Measurements from ENCODE around the gene MYO19. TPM values are rescaled to one million over a fixed set of nuclear protein-coding genes. Genes with fewer than 3 reads are reported as not detected.

MYO19 gene
- total and polyA plus RNA-seq, 2 of the 8 experiments (the other 6 are each of a cell fraction or from before 2014, with no cell fraction given), result 126 to 163 TPM

- TF ChIP-seq, protein P1, sequence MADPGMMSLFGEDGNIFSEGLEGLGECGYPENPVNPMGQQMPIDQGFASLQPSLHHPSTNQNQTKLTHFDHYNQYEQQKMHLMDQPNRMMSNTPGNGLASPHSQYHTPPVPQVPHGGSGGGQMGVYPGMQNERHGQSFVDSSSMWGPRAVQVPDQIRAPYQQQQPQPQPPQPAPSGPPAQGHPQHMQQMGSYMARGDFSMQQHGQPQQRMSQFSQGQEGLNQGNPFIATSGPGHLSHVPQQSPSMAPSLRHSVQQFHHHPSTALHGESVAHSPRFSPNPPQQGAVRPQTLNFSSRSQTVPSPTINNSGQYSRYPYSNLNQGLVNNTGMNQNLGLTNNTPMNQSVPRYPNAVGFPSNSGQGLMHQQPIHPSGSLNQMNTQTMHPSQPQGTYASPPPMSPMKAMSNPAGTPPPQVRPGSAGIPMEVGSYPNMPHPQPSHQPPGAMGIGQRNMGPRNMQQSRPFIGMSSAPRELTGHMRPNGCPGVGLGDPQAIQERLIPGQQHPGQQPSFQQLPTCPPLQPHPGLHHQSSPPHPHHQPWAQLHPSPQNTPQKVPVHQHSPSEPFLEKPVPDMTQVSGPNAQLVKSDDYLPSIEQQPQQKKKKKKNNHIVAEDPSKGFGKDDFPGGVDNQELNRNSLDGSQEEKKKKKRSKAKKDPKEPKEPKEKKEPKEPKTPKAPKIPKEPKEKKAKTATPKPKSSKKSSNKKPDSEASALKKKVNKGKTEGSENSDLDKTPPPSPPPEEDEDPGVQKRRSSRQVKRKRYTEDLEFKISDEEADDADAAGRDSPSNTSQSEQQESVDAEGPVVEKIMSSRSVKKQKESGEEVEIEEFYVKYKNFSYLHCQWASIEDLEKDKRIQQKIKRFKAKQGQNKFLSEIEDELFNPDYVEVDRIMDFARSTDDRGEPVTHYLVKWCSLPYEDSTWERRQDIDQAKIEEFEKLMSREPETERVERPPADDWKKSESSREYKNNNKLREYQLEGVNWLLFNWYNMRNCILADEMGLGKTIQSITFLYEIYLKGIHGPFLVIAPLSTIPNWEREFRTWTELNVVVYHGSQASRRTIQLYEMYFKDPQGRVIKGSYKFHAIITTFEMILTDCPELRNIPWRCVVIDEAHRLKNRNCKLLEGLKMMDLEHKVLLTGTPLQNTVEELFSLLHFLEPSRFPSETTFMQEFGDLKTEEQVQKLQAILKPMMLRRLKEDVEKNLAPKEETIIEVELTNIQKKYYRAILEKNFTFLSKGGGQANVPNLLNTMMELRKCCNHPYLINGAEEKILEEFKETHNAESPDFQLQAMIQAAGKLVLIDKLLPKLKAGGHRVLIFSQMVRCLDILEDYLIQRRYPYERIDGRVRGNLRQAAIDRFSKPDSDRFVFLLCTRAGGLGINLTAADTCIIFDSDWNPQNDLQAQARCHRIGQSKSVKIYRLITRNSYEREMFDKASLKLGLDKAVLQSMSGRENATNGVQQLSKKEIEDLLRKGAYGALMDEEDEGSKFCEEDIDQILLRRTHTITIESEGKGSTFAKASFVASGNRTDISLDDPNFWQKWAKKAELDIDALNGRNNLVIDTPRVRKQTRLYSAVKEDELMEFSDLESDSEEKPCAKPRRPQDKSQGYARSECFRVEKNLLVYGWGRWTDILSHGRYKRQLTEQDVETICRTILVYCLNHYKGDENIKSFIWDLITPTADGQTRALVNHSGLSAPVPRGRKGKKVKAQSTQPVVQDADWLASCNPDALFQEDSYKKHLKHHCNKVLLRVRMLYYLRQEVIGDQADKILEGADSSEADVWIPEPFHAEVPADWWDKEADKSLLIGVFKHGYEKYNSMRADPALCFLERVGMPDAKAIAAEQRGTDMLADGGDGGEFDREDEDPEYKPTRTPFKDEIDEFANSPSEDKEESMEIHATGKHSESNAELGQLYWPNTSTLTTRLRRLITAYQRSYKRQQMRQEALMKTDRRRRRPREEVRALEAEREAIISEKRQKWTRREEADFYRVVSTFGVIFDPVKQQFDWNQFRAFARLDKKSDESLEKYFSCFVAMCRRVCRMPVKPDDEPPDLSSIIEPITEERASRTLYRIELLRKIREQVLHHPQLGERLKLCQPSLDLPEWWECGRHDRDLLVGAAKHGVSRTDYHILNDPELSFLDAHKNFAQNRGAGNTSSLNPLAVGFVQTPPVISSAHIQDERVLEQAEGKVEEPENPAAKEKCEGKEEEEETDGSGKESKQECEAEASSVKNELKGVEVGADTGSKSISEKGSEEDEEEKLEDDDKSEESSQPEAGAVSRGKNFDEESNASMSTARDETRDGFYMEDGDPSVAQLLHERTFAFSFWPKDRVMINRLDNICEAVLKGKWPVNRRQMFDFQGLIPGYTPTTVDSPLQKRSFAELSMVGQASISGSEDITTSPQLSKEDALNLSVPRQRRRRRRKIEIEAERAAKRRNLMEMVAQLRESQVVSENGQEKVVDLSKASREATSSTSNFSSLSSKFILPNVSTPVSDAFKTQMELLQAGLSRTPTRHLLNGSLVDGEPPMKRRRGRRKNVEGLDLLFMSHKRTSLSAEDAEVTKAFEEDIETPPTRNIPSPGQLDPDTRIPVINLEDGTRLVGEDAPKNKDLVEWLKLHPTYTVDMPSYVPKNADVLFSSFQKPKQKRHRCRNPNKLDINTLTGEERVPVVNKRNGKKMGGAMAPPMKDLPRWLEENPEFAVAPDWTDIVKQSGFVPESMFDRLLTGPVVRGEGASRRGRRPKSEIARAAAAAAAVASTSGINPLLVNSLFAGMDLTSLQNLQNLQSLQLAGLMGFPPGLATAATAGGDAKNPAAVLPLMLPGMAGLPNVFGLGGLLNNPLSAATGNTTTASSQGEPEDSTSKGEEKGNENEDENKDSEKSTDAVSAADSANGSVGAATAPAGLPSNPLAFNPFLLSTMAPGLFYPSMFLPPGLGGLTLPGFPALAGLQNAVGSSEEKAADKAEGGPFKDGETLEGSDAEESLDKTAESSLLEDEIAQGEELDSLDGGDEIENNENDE (IDR thresholded peaks at IDR 0.05; ENCODE audit: insufficient replicate concordance, low read length), result no peak
- no peak for TF ChIP-seq NRF1 (IDR thresholded peaks at IDR 0.05; ENCODE audit: low read depth, low read length)
- TF ChIP-seq, protein P2, sequence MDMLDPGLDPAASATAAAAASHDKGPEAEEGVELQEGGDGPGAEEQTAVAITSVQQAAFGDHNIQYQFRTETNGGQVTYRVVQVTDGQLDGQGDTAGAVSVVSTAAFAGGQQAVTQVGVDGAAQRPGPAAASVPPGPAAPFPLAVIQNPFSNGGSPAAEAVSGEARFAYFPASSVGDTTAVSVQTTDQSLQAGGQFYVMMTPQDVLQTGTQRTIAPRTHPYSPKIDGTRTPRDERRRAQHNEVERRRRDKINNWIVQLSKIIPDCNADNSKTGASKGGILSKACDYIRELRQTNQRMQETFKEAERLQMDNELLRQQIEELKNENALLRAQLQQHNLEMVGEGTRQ (IDR thresholded peaks at IDR 0.05; ENCODE audit: low read length), result no peak
- 0 out of 2 replicates have a peak, but pooled peaks have one; percentile 43 for TF ChIP-seq TAF1 (IDR thresholded peaks at IDR 0.05; ENCODE audit: low read depth, low read length)
- TF ChIP-seq, protein P3, sequence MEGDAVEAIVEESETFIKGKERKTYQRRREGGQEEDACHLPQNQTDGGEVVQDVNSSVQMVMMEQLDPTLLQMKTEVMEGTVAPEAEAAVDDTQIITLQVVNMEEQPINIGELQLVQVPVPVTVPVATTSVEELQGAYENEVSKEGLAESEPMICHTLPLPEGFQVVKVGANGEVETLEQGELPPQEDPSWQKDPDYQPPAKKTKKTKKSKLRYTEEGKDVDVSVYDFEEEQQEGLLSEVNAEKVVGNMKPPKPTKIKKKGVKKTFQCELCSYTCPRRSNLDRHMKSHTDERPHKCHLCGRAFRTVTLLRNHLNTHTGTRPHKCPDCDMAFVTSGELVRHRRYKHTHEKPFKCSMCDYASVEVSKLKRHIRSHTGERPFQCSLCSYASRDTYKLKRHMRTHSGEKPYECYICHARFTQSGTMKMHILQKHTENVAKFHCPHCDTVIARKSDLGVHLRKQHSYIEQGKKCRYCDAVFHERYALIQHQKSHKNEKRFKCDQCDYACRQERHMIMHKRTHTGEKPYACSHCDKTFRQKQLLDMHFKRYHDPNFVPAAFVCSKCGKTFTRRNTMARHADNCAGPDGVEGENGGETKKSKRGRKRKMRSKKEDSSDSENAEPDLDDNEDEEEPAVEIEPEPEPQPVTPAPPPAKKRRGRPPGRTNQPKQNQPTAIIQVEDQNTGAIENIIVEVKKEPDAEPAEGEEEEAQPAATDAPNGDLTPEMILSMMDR (IDR thresholded peaks at IDR 0.05; ENCODE audit: control extremely low read depth in 1 of 3, insufficient read depth in 1 of 3, low read depth in 1 of 3, low read length in 3 of 3), result peak in 1 of 3 experiments; percentile 9; a peak in 2 of 4 replicates
Measured at GRCh38 chr17:36463916-36464764, 70.5 kb downstream of the MYO19 start (continued).

Data from H1 (cell line).